A549 treated with AZD9567 at 1 μM for 4 hours (cell line): ENCODE data around the gene RPIA. TPM values are rescaled to one million over a fixed set of nuclear protein-coding genes. Genes with fewer than 3 reads are reported as not detected.

Source experiments
- total RNA-seq: library from RNA; stranded (reverse); fragments of 200-300 nt; extraction: Qiagen RNA extraction; gene quantifications from 5 replicates; pipeline ENCODE4 v1.2.3, GENCODE V29; 2022; ENCODE audit not compliant: insufficient read depth

RPIA gene
- total RNA-seq, result 26.0 to 28.9 TPM (median 27.8 TPM) in 5 replicates

DNA sequence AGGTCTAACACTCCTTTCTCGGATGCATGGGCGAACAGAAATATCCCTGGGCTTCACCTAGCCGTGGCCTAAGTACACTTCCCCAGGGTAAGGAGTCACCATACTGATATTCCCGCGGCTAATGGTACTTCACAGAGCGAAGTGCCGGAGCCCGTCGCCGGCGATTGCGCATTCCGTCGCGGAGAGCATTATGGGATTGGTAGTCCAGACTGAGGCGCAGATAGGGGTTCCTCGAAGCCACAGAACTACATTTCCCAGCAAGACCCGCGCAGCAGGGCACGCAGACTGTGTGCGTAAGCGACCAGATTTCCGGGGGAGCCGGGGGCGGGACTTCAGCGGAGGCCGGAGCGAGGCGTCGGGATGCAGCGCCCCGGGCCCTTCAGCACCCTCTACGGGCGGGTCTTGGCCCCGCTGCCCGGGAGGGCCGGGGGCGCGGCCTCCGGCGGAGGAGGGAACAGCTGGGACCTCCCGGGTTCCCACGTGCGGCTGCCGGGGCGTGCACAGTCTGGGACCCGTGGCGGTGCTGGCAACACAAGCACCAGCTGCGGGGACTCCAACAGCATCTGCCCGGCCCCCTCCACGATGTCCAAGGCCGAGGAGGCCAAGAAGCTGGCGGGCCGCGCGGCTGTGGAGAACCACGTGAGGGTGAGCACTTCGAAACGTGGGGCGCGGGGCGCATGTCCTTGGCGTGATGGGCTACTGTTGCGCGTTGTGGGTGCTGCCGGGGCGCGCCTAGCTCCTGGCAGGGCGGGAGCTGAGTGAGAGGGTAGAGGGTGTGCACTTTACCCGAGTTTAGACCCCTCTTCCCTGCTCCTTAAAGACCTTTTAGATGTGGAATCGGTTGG, at the start of gene RPIA:
Gene RPIA (plus strand): TSS at position 335 of the 845 bp plus-strand sequence. CDS start 26 bp downstream, at position 361.

Other genes with a start within 250 kb of the RPIA start
- gene FOXI3, start 239.0 kb upstream of the RPIA start, total RNA-seq, result 0.02 to 0.07 TPM (median 0.06 TPM) in 4 of 5 replicates, not detected in the other
- gene EIF2AK3, start 64.2 kb upstream of the RPIA start, total RNA-seq, result 30.7 to 38.2 TPM (median 34.8 TPM) in 5 replicates